Left renal cortex interstitium (tissue), 4 donors: ENCODE measurements around the gene KCNJ2. TPM values are rescaled to one million over a fixed set of nuclear protein-coding genes. Genes with fewer than 3 reads are reported as not detected.

Experiments used
- DNase-seq, 4 donors: peaks; one replicate each; pipeline ENCODE4 v3.0.0-alpha.2; 2013; ENCODE audit warnings: low read depth in 4 of 4, low spot score in 2 of 4, missing footprints in 1 of 4
- polyA plus RNA-seq, 4 donors: library from polyadenylated mRNA; unstranded; fragments of 120-200 nt; gene quantifications; one replicate each; pipeline ENCODE4 v1.2.1, GENCODE V29; 2013; ENCODE audit not compliant: insufficient read length in 4 of 4

The KCNJ2 gene
- polyA plus RNA-seq, 4 donors: 2.1 to 3.1 (median 2.5) TPM

GRCh38 chr17:70201872-70202419 lies 32.6 kb downstream of the KCNJ2 start:
- DNase-seq: no peak

GRCh38 chr17:70202840-70203239 lies 33.5 kb downstream of the KCNJ2 start:
- DNase-seq: no peak

GRCh38 chr17:70204431-70204830 lies 35.1 kb downstream of the KCNJ2 start:
- no peak for DNase-seq

GRCh38 chr17:70205401-70205800 lies 36.1 kb downstream of the KCNJ2 start:
- DNase-seq: no peak

- DNase-seq: no peak
Observed at GRCh38 chr17:70206361-70207010, 37.2 kb downstream of the KCNJ2 start.

- no peak for DNase-seq
Observed at GRCh38 chr17:70207184-70207583, 37.9 kb downstream of the KCNJ2 start.

GRCh38 chr17:70208080-70208794 lies 38.9 kb downstream of the KCNJ2 start:
- DNase-seq: no peak

- DNase-seq: no peak
Observed at GRCh38 chr17:70208825-70209555, 39.7 kb downstream of the KCNJ2 start.

GRCh38 chr17:70215656-70216055 lies 46.3 kb downstream of the KCNJ2 start:
- DNase-seq: no peak

- DNase-seq: no peak
Observed at GRCh38 chr17:70217571-70217970, 48.2 kb downstream of the KCNJ2 start.

GRCh38 chr17:70225276-70225675 lies 55.9 kb downstream of the KCNJ2 start:
- no peak for DNase-seq

Other genes starting within 250 kb of the KCNJ2 start
- gene KCNJ16, start 94.3 kb upstream of the KCNJ2 start, polyA plus RNA-seq: 100 to 1,000 TPM; 117 to 237 (median 144) TPM